Neural cell (in vitro differentiated cells): ENCODE measurements around the gene PDAP1. TPM values are rescaled to one million over a fixed set of nuclear protein-coding genes. Genes with fewer than 3 reads are reported as not detected.

Source experiments
- H2AFZ ChIP-seq: fragments of 200-600, 300-800 bp; sonication (generic), shearing (Covaris generic); 2 replicates; pipeline ENCODE4 v1.6.0; 2014; ENCODE audit warnings: low read depth, mild to moderate bottlenecking, antibody characterized with exemption, low read length, moderate library complexity
- H3F3A ChIP-seq: fragments of 200-600 bp; shearing (Covaris generic); 2 replicates; pipeline ENCODE4 v1.6.1; 2016; ENCODE audit warnings: mild to moderate bottlenecking, moderate library complexity, mixed read lengths, antibody characterized with exemption, low read length; ENCODE audit not compliant: insufficient read depth, poor library complexity, severe bottlenecking
- H3K27ac ChIP-seq: fragments of 200-600, 300-800 bp; sonication (generic), shearing (Covaris generic); 2 replicates; pipeline ENCODE4 v1.5.1; 2014; ENCODE audit warnings: mild to moderate bottlenecking, low read length, moderate library complexity
- H3K27me3 ChIP-seq: fragments of 300-800, 200-600 bp; sonication (generic), shearing (Covaris generic); 2 replicates; pipeline ENCODE4 v1.6.0; 2014; ENCODE audit warnings: mild to moderate bottlenecking, low read depth, low read length, moderate library complexity; ENCODE audit not compliant: insufficient read depth
- H3K36me3 ChIP-seq: fragments of 300-800, 200-600 bp; sonication (generic), shearing (Covaris generic); 2 replicates; pipeline ENCODE4 v1.5.1; 2014; ENCODE audit warnings: mild to moderate bottlenecking, antibody characterized with exemption, low read length, moderate library complexity; ENCODE audit not compliant: insufficient read depth
- H3K4me2 ChIP-seq: fragments of 300-800, 200-600 bp; sonication (generic), shearing (Covaris generic); 2 replicates; pipeline ENCODE4 v1.6.0; 2014; ENCODE audit warnings: mild to moderate bottlenecking, low read length
- H3K4me3 ChIP-seq: fragments of 300-800, 200-600 bp; sonication (generic), shearing (Covaris generic); 2 replicates; pipeline ENCODE4 v1.5.1; 2014; ENCODE audit warnings: mild to moderate bottlenecking, low read length, moderate library complexity
- H3K79me2 ChIP-seq: fragments of 200-600 bp; shearing (Covaris generic); replicated peaks from 2 replicates; pipeline ENCODE4 v1.6.0; 2014; ENCODE audit warnings: mild to moderate bottlenecking, low read length, moderate library complexity; ENCODE audit not compliant: insufficient read depth
- H3K9ac ChIP-seq: fragments of 300-800, 200-600 bp; sonication (generic), shearing (Covaris generic); 2 replicates; pipeline ENCODE4 v1.6.1; 2016; ENCODE audit warnings: mild to moderate bottlenecking, low read length, mixed read lengths
- H3K9me2 ChIP-seq: fragments of 200-600 bp; shearing (Covaris generic); 2 replicates; pipeline ENCODE4 v1.6.1; 2016; ENCODE audit warnings: mild to moderate bottlenecking, low read length, mixed read lengths; ENCODE audit not compliant: insufficient read depth
- H3K9me3 ChIP-seq: fragments of 200-600, 300-800 bp; sonication (generic), shearing (Covaris generic); 2 replicates; pipeline ENCODE4 v1.6.1; 2016; ENCODE audit warnings: mild to moderate bottlenecking, mixed run types, low read length, moderate library complexity, mixed read lengths
- H4K20me1 ChIP-seq: fragments of 200-600 bp; shearing (Covaris generic); 2 replicates; pipeline ENCODE4 v1.6.1; 2016; ENCODE audit warnings: mild to moderate bottlenecking, mixed run types; ENCODE audit not compliant: insufficient read depth
- CTCF ChIP-seq: fragments of 450-650 bp; IDR thresholded peaks from 2 replicates; pipeline ENCODE4 v1.5.1; 2014; ENCODE audit warnings: antibody characterized with exemption, mild to moderate bottlenecking, moderate library complexity; ENCODE audit not compliant: poor library complexity, severe bottlenecking
- EP300 ChIP-seq: fragments of 450-650 bp; conservative IDR thresholded peaks from 2 replicates; pipeline ENCODE4 v1.6.1; 2014; ENCODE audit warnings: antibody characterized with exemption, mild to moderate bottlenecking, moderate library complexity; ENCODE audit not compliant: poor library complexity, severe bottlenecking
- EZH2 ChIP-seq: fragments of 200-600, 300-800 bp; shearing (Covaris generic), sonication (generic); IDR thresholded peaks from 2 replicates; pipeline ENCODE4 v1.6.1; 2014; ENCODE audit warnings: antibody characterized with exemption, low read length, borderline replicate concordance, mild to moderate bottlenecking; ENCODE audit not compliant: insufficient read depth, poor library complexity, severe bottlenecking
- MXI1 ChIP-seq: fragments of 450-650 bp; conservative IDR thresholded peaks from 2 replicates; pipeline ENCODE4 v1.6.1; 2014; ENCODE audit warnings: antibody characterized with exemption, mild to moderate bottlenecking; ENCODE audit not compliant: poor library complexity, severe bottlenecking
- POLR2AphosphoS5 ChIP-seq: IDR thresholded peaks from 2 replicates; pipeline ENCODE4 v1.6.1; 2012
- RAD21 ChIP-seq: fragments of 450-650 bp; conservative IDR thresholded peaks from 2 replicates; pipeline ENCODE4 v1.6.1; 2014; ENCODE audit warnings: antibody characterized with exemption, mild to moderate bottlenecking, moderate library complexity
- SMC3 ChIP-seq: fragments of 450-650 bp; conservative IDR thresholded peaks from 2 replicates; pipeline ENCODE4 v1.6.1; 2014; ENCODE audit warnings: antibody characterized with exemption, mild to moderate bottlenecking, moderate library complexity; ENCODE audit not compliant: poor library complexity
- TAF1 ChIP-seq: IDR thresholded peaks from 2 replicates; pipeline ENCODE4 v1.6.1; 2012; ENCODE audit warnings: low read depth
- polyA plus RNA-seq: library from polyadenylated mRNA; depleted of rRNA; stranded (reverse); fragments of >200 nt; gene quantifications from 2 replicates; pipeline ENCODE4 v1.2.3, GENCODE V29; 2014
- TF ChIP-seq, protein P1 (sequence below): IDR thresholded peaks from 2 replicates; pipeline ENCODE4 v1.6.1; 2012; ENCODE audit warnings: borderline replicate concordance

Gene PDAP1
- polyA plus RNA-seq, 1 donor from 2014 or later: 185 TPM

DNA sequence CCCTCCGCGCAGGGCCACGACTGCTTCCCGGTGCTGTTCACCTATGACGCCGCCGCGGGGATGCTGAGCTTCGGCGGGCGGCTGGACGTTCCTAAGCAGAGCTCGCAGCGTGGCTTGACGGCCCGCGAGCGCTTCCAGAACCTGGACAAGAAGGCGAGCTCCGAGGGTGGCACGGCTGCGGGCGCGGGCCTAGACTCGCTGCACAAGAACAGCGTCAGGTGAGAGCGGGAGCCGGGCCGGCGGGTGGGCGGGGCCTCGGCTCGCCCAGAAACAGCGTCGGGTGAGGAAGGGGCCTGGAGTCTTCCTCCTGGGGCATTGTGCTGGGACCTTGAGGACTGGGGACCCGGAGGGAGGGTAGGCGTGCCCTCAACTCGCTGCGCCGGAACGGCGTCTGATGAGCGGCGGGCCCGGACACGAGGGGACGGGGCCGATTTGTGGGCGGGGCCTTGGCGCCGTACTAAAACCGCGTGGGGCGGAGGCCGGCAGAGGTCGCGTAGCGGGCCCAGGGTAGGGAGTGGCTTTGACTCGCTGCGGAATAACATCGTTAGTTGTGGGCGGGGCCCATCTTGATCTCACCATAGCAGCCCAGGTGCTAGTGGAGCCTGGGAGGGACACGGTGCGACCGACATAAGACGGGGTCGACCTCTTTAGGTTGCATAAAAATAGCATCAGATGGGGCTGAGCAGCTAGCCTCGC, 15.6 kb downstream of the PDAP1 start:
- peak overlapping the region; percentile 33 for H3K4me2 ChIP-seq
- H3K27me3 ChIP-seq: no peaks in the 10 kb centered on the region
- peak overlapping the region; percentile 66 for H3K9ac ChIP-seq
- no peaks in the 10 kb centered on the region for H4K20me1 ChIP-seq
- TF ChIP-seq SMC3 (no peak), RAD21 (no peak), MXI1 (peak; percentile 50), TAF1 (peak; percentile 49), EZH2 (no peak), CTCF (no peak), EP300 (no peak), POLR2AphosphoS5 (peak; percentile 42)
- TF ChIP-seq, protein P1, sequence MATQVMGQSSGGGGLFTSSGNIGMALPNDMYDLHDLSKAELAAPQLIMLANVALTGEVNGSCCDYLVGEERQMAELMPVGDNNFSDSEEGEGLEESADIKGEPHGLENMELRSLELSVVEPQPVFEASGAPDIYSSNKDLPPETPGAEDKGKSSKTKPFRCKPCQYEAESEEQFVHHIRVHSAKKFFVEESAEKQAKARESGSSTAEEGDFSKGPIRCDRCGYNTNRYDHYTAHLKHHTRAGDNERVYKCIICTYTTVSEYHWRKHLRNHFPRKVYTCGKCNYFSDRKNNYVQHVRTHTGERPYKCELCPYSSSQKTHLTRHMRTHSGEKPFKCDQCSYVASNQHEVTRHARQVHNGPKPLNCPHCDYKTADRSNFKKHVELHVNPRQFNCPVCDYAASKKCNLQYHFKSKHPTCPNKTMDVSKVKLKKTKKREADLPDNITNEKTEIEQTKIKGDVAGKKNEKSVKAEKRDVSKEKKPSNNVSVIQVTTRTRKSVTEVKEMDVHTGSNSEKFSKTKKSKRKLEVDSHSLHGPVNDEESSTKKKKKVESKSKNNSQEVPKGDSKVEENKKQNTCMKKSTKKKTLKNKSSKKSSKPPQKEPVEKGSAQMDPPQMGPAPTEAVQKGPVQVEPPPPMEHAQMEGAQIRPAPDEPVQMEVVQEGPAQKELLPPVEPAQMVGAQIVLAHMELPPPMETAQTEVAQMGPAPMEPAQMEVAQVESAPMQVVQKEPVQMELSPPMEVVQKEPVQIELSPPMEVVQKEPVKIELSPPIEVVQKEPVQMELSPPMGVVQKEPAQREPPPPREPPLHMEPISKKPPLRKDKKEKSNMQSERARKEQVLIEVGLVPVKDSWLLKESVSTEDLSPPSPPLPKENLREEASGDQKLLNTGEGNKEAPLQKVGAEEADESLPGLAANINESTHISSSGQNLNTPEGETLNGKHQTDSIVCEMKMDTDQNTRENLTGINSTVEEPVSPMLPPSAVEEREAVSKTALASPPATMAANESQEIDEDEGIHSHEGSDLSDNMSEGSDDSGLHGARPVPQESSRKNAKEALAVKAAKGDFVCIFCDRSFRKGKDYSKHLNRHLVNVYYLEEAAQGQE: peak; percentile 30
- H3K4me3 ChIP-seq: peak overlapping the region; percentile 74
- no peaks in the 10 kb centered on the region for H3K9me3 ChIP-seq
- no peak overlapping the region for H3K27ac ChIP-seq
- peak overlapping the region; percentile 56 for H2AFZ ChIP-seq
- H3F3A ChIP-seq: no peaks in the 10 kb centered on the region
- H3K79me2 ChIP-seq: no peaks in the 10 kb centered on the region
- H3K9me2 ChIP-seq: no peaks in the 10 kb centered on the region
- no peaks in the 10 kb centered on the region for H3K36me3 ChIP-seq

GRCh38 chr7:99392046-99392445, 16.4 kb downstream of the PDAP1 start:
- no peaks in the 10 kb centered on the region for H3K9me3 ChIP-seq
- peak overlapping the region; percentile 74 for H3K4me3 ChIP-seq
- H4K20me1 ChIP-seq: no peaks in the 10 kb centered on the region
- H3K36me3 ChIP-seq: no peaks in the 10 kb centered on the region
- H3K4me2 ChIP-seq: no peak overlapping the region
- H3K27me3 ChIP-seq: no peaks in the 10 kb centered on the region
- H3K79me2 ChIP-seq: no peaks in the 10 kb centered on the region
- no peak for TF ChIP-seq TAF1
- TF ChIP-seq EZH2: no peak
- TF ChIP-seq, protein P1: no peak
- no peak for TF ChIP-seq EP300
- no peak for TF ChIP-seq CTCF
- TF ChIP-seq RAD21: no peak
- no peak for TF ChIP-seq SMC3
- TF ChIP-seq MXI1: no peak
- no peak for TF ChIP-seq POLR2AphosphoS5
- no peak overlapping the region for H2AFZ ChIP-seq
- H3F3A ChIP-seq: no peaks in the 10 kb centered on the region
- peak overlapping the region; percentile 66 for H3K9ac ChIP-seq
- no peaks in the 10 kb centered on the region for H3K9me2 ChIP-seq
- no peak overlapping the region for H3K27ac ChIP-seq
